Hypothalamus (tissue), 51 donors: ENCODE data around the gene DLG2.
"Not testable (repeated sequence)": the region's sequence is repeated elsewhere in the genome, so short reads cannot be mapped to it uniquely, and the experiment has no call there.

ENCODE experiments used
- DNase-seq, 51 donors: peaks; one replicate each; lab custom pipeline; 2025; lab: John Stamatoyannopoulos, UW

Gene DLG2

GRCh38 chr11:84812471-84812969, 814.6 kb downstream of the DLG2 start:
- no peak for DNase-seq

GRCh38 chr11:84806354-84806753, 820.8 kb downstream of the DLG2 start:
- no peak for DNase-seq

GRCh38 chr11:84804041-84804440, 823.1 kb downstream of the DLG2 start:
- DNase-seq = no peak

GRCh38 chr11:84800755-84801346, 826.3 kb downstream of the DLG2 start:
- peak in 2 of 51 donors; percentile 1 to 3 for DNase-seq

- DNase-seq = no peak
Observed at GRCh38 chr11:84799112-84799511, 828.0 kb downstream of the DLG2 start.

- DNase-seq = no peak
Observed at GRCh38 chr11:84795698-84796097, 831.4 kb downstream of the DLG2 start.

- no peak for DNase-seq
Observed at GRCh38 chr11:84794663-84795443, 832.3 kb downstream of the DLG2 start.

GRCh38 chr11:84793318-84793717, 833.8 kb downstream of the DLG2 start:
- no peak for DNase-seq

- DNase-seq = no peak
Observed at GRCh38 chr11:84790849-84791427, 836.2 kb downstream of the DLG2 start.

GRCh38 chr11:84788220-84788619, 838.9 kb downstream of the DLG2 start:
- no peak for DNase-seq

- not testable (repeated sequence) for DNase-seq
Observed at GRCh38 chr11:84784158-84784557, 843.0 kb downstream of the DLG2 start.

GRCh38 chr11:84780689-84781293, 846.4 kb downstream of the DLG2 start:
- no peak for DNase-seq

- no peak for DNase-seq
Observed at GRCh38 chr11:84775503-84775902, 851.6 kb downstream of the DLG2 start.

GRCh38 chr11:84763931-84764330, 863.2 kb downstream of the DLG2 start:
- DNase-seq = no peak

- no peak for DNase-seq
Observed at GRCh38 chr11:84757711-84758110, 869.4 kb downstream of the DLG2 start.

GRCh38 chr11:84751371-84751770, 875.8 kb downstream of the DLG2 start:
- DNase-seq = no peak

GRCh38 chr11:84747871-84748270, 879.3 kb downstream of the DLG2 start:
- no peak for DNase-seq

- DNase-seq = no peak
Observed at GRCh38 chr11:84740050-84740449, 887.1 kb downstream of the DLG2 start.

GRCh38 chr11:84724256-84724655, 902.9 kb downstream of the DLG2 start:
- no peak for DNase-seq

GRCh38 chr11:84722583-84723108, 904.5 kb downstream of the DLG2 start:
- peak in 1 of 51 donors; percentile 36 for DNase-seq

GRCh38 chr11:84721561-84721961, 905.6 kb downstream of the DLG2 start:
- DNase-seq = peak in 1 of 51 donors; percentile 29
